Smooth muscle cell of bladder (primary cell): ENCODE measurements around the gene ZNF443. TPM values are rescaled to one million over a fixed set of nuclear protein-coding genes. Genes with fewer than 3 reads are reported as not detected.

ENCODE experiments used
- total RNA-seq: library from RNA; depleted of rRNA; stranded (reverse); fragments of >200 nt; gene quantifications from 2 replicates; pipeline ENCODE4 v1.2.3, GENCODE V29; 2014

ZNF443 gene
- 1.6 and 2.2 TPM in 2 replicates for total RNA-seq

DNA sequence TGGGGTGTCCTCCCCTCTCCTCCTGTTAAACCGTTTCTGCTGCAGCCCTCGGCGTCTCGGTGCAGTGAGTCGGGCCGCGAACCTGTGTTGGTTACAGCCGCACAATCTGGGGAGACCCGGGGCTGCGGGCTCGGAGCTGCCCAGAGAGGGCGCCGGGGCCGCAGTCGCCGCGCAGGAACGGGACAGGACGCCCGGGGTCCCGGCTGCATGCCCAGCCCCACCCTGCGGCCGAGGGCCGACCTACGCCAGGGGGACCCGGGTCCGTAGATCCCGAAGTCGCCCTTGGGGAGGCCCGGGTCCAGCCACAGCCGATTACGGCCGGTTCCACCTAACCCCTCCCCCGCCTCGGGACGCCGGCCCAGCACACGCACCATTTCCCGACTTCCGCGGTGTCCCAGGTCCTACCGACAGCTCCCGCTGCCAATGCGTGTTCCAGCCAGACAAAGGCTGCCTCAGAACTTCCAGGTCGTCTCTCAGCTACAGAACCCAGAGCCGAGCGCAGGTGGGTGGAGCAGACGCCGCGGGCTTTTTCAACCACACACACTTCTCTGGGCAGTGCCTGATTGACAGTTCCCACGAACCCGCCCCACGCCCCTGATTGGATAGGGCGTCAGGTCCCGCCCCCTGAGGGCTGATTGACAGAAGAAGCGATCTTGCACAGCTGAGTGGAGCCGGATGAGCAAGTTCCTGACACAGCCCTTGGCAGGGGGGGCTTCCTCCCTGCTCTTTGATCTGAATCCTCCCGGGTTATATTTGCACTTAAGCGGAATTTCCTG, at the start of gene ZNF443:
TSS of gene ZNF443 (minus strand) at position 481 of the 776 bp plus-strand sequence. CDS start at position 374, 107 bp downstream.

DNA sequence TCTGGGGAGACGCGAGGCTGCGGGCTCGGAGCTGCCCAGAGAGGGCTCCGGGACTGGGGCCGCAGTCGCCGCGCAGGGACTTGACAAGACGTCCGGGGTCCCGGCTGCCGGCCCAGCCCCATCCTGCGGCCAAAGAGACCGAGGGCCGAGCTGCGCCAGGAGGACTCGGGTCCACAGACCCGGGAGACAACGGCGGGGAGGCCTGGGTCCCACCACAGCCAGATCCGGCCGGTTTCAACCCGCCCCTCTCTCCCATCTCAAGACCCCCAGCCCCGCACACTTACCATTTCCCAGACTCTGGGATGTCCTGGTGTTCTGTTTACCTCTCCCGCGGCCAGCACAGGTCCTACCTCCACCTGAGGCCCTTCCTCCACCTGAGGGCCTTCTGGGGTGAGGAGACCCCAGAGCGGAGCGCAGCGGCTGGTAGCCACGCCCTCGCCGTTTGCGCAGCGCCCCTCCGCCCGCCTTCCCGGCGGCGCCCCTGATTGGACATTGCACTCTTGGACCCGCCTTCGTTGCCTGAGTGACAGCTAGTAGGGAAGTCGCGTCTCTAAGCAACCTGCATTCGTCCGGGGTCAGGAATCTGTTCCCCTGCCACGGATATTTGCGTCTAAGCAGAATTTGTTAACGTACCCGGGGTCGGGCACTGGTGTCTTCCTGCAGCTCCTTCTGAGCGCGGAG, 43.7 kb upstream of the ZNF443 start, which contains the start of gene ZNF709:
TSS of gene ZNF709 (minus strand) at position 446 of the 681 bp plus-strand sequence. CDS start at position 287, 159 bp downstream.

DNA sequence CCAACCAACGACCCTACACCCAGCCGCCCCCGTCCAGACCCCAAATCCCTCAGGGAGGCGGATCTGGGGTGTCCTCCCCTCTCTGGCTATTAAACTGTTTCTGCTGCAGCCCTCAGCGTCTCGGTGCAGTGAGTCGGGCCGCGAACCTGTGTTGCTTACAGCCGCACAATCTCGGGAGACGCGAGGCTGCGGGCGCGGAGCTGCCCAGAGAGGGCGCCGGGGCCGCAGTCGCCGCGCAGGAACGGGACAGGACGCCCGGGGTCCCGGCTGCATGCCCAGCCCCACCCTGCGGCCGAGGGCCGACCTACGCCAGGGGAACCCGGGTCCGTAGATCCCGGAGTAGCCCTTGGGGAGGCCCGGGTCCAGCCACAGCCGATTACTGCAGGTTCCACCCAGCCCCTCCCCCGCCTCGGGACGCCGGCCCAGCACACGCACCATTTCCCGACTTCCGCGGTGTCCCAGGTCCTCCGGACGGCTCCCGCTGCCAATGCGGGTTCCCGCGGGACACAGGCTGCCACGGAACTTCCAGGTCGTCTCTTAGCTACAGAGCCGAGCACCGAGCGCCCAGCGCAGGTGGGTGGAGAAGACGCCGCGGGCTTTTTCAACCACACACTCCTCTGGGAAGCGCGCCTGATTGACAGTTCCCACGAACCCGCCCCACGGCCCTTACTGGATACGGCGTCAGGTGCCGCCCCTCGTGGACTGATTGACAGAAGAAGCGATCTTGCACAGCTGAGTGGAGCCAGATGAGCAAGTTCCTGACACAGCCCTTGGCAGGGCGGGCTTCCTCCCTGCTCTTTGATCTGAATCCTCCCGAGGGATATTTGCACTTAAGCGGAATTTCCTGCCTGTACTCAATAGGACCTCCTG, 40.0 kb downstream of the ZNF443 start, which contains the start of gene ZNF799:
TSS of gene ZNF799 (minus strand) at position 639 of the 870 bp plus-strand sequence. CDS start at position 438, 201 bp downstream.

Other genes starting within 250 kb of the ZNF443 start
- gene ZNF44, start 146.1 kb downstream of the ZNF443 start, total RNA-seq = 9.0 and 10.4 TPM in 2 replicates
- 3.7 and 5.2 TPM in 2 replicates for gene ZNF563, start 107.4 kb downstream of the ZNF443 start, total RNA-seq
- 3.6 and 4.7 TPM in 2 replicates for gene ZNF442, start 75.3 kb downstream of the ZNF443 start, total RNA-seq
- 1.4 and 1.5 TPM in 2 replicates for gene ZNF799, start 39.8 kb downstream of the ZNF443 start, total RNA-seq
- 3.3 and 4.3 TPM in 2 replicates for gene ZNF709, start 43.8 kb upstream of the ZNF443 start, total RNA-seq
- 6.8 and 11.4 TPM in 2 replicates for gene ZNF564, start 110.5 kb upstream of the ZNF443 start, total RNA-seq
- gene ZNF490, start 169.8 kb upstream of the ZNF443 start, total RNA-seq = 7.7 and 8.9 TPM in 2 replicates
- gene ZNF791, start 169.9 kb upstream of the ZNF443 start, total RNA-seq = 11.2 and 14.1 TPM in 2 replicates
- 20.9 and 24.9 TPM in 2 replicates for gene MAN2B1, start 225.7 kb upstream of the ZNF443 start, total RNA-seq
- gene WDR83, start 225.8 kb upstream of the ZNF443 start, total RNA-seq = 8.8 and 11.3 TPM in 2 replicates
- gene DHPS, start 240.9 kb upstream of the ZNF443 start, total RNA-seq = 55.9 and 65.4 TPM in 2 replicates
- not detected in 2 replicates for gene GNG14, start 247.0 kb upstream of the ZNF443 start, total RNA-seq